ENCODE results near the gene STIM2.
A peak's percentile ranks its signal among the peaks of the same experiment; 100 is the strongest.
"Not testable (repeated sequence)": the region's sequence is repeated elsewhere in the genome, so short reads cannot be mapped to it uniquely, and the experiment has no call there.

Gene STIM2

GRCh38 chr4:26826721-26827120 is 33.9 kb upstream of the STIM2 start:
- Mint-ChIP-seq H3K9me3 (peaks cover 4% of the 10 kb centered on the region), H3K36me3 (no peaks in the 10 kb centered on the region), H3K4me3 (no peak overlapping the region), H3K27ac (no peak overlapping the region), H3K4me1 (peaks cover 14% of the 10 kb centered on the region)
- ATAC-seq (no peak), DNase-seq (ENCODE audit: low spot score in 2 of 2) (no peak)

GRCh38 chr4:26827336-26827735 is 33.3 kb upstream of the STIM2 start:
- H3K36me3 Mint-ChIP-seq; ATAC-seq; H3K9me3 Mint-ChIP-seq; H3K27ac Mint-ChIP-seq; H3K4me3 Mint-ChIP-seq; DNase-seq (ENCODE audit: low spot score in 2 of 2): not testable (repeated sequence)
- H3K4me1 Mint-ChIP-seq = peaks cover 12% of the 10 kb centered on the region

- peaks cover 2% of the 10 kb centered on the region for H3K9me3 Mint-ChIP-seq
- H3K4me1 Mint-ChIP-seq = peaks cover 7% of the 10 kb centered on the region
- H3K36me3 Mint-ChIP-seq = no peaks in the 10 kb centered on the region
- DNase-seq (ENCODE audit: low spot score in 2 of 2) (no peak), ATAC-seq (no peak)
- H3K27ac Mint-ChIP-seq = no peak overlapping the region
- no peak overlapping the region for H3K4me3 Mint-ChIP-seq
These were observed 32.8 kb upstream of the STIM2 start for GRCh38 chr4:26827798-26828197.

- ATAC-seq = no peak
- H3K27ac Mint-ChIP-seq = no peak overlapping the region
- H3K36me3 Mint-ChIP-seq = no peaks in the 10 kb centered on the region
- H3K4me3 Mint-ChIP-seq = no peak overlapping the region
- H3K4me1 Mint-ChIP-seq = no peaks in the 10 kb centered on the region
- DNase-seq (ENCODE audit: low spot score in 2 of 2) = no peak
- H3K9me3 Mint-ChIP-seq = no peaks in the 10 kb centered on the region
These were observed 31.6 kb upstream of the STIM2 start for GRCh38 chr4:26829018-26829417.

- Mint-ChIP-seq H3K4me3 (no peak overlapping the region), H3K4me1 (no peaks in the 10 kb centered on the region), H3K36me3 (no peaks in the 10 kb centered on the region), H3K27ac (no peak overlapping the region), H3K9me3 (no peaks in the 10 kb centered on the region)
- ATAC-seq (no peak), DNase-seq (ENCODE audit: low spot score in 2 of 2) (no peak)
These were observed 30.6 kb upstream of the STIM2 start for GRCh38 chr4:26830033-26830432.

- no peaks in the 10 kb centered on the region for H3K36me3 Mint-ChIP-seq
- DNase-seq (ENCODE audit: low spot score in 2 of 2) = no peak
These were observed 29.9 kb upstream of the STIM2 start for GRCh38 chr4:26830701-26831100.

GRCh38 chr4:26836539-26836938 is 24.1 kb upstream of the STIM2 start:
- H3K4me1 Mint-ChIP-seq = no peaks in the 10 kb centered on the region
- no peaks in the 10 kb centered on the region for H3K36me3 Mint-ChIP-seq
- H3K27ac Mint-ChIP-seq = no peak overlapping the region
- no peaks in the 10 kb centered on the region for H3K9me3 Mint-ChIP-seq
- ATAC-seq (no peak), DNase-seq (ENCODE audit: low spot score in 2 of 2) (no peak)
- H3K4me3 Mint-ChIP-seq = no peak overlapping the region

More at GRCh38 chr4:26830701-26831100, 29.9 kb upstream of the STIM2 start:
- Mint-ChIP-seq H3K9me3 (no peaks in the 10 kb centered on the region), H3K4me3 (no peak overlapping the region), H3K4me1 (no peaks in the 10 kb centered on the region), H3K27ac (no peak overlapping the region)
- ATAC-seq = no peak

- Mint-ChIP-seq H3K4me3 (no peak overlapping the region), H3K36me3 (no peaks in the 10 kb centered on the region), H3K4me1 (no peaks in the 10 kb centered on the region), H3K9me3 (no peaks in the 10 kb centered on the region), H3K27ac (no peak overlapping the region)
- DNase-seq (ENCODE audit: low spot score in 2 of 2) = no peak
- ATAC-seq = no peak
These were observed 22.4 kb upstream of the STIM2 start for GRCh38 chr4:26837993-26838842.

- Mint-ChIP-seq H3K4me1 (no peaks in the 10 kb centered on the region), H3K4me3 (no peak overlapping the region), H3K27ac (no peak overlapping the region), H3K9me3 (no peaks in the 10 kb centered on the region), H3K36me3 (no peaks in the 10 kb centered on the region)
- ATAC-seq = no peak
- DNase-seq (ENCODE audit: low spot score in 2 of 2) = no peak
These were observed 21.6 kb upstream of the STIM2 start for GRCh38 chr4:26839016-26839415.

GRCh38 chr4:26839534-26839951 is 21.1 kb upstream of the STIM2 start:
- Mint-ChIP-seq H3K4me1 (no peaks in the 10 kb centered on the region), H3K9me3 (no peaks in the 10 kb centered on the region), H3K36me3 (no peaks in the 10 kb centered on the region), H3K4me3 (no peak overlapping the region), H3K27ac (no peak overlapping the region)
- DNase-seq (ENCODE audit: low spot score in 2 of 2) (no peak), ATAC-seq (no peak)

GRCh38 chr4:26840786-26841185 is 19.9 kb upstream of the STIM2 start:
- DNase-seq (ENCODE audit: low spot score in 2 of 2) (no peak), ATAC-seq (no peak)
- Mint-ChIP-seq H3K4me3 (no peak overlapping the region), H3K36me3 (no peaks in the 10 kb centered on the region), H3K9me3 (no peaks in the 10 kb centered on the region), H3K27ac (no peak overlapping the region), H3K4me1 (no peaks in the 10 kb centered on the region)

GRCh38 chr4:26842911-26843310 is 17.7 kb upstream of the STIM2 start:
- no peak for ATAC-seq
- Mint-ChIP-seq H3K4me3 (no peak overlapping the region), H3K36me3 (no peaks in the 10 kb centered on the region)

GRCh38 chr4:26850528-26850927 is 10.1 kb upstream of the STIM2 start:
- Mint-ChIP-seq H3K9me3 (no peaks in the 10 kb centered on the region), H3K27ac (no peak overlapping the region), H3K4me1 (no peaks in the 10 kb centered on the region), H3K4me3 (no peak overlapping the region), H3K36me3 (no peaks in the 10 kb centered on the region)
- DNase-seq (ENCODE audit: low spot score in 2 of 2) = no peak
- no peak for ATAC-seq

More at GRCh38 chr4:26842911-26843310, 17.7 kb upstream of the STIM2 start:
- Mint-ChIP-seq H3K27ac (no peak overlapping the region), H3K9me3 (no peaks in the 10 kb centered on the region), H3K4me1 (no peaks in the 10 kb centered on the region)
- DNase-seq (ENCODE audit: low spot score in 2 of 2) = no peak

- no peak for ATAC-seq
- no peak overlapping the region for H3K27ac Mint-ChIP-seq
These were observed 9.5 kb upstream of the STIM2 start for GRCh38 chr4:26851129-26851528.

GRCh38 chr4:26854701-26855100 is 5.9 kb upstream of the STIM2 start:
- H3K9me3 Mint-ChIP-seq = no peaks in the 10 kb centered on the region
- H3K4me3 Mint-ChIP-seq = no peak overlapping the region
- no peak overlapping the region for H3K27ac Mint-ChIP-seq
- ATAC-seq (no peak), DNase-seq (ENCODE audit: low spot score in 2 of 2) (no peak)
- peaks cover 6% of the 10 kb centered on the region for H3K36me3 Mint-ChIP-seq
- H3K4me1 Mint-ChIP-seq = peaks cover 31% of the 10 kb centered on the region

More at GRCh38 chr4:26851129-26851528, 9.5 kb upstream of the STIM2 start:
- Mint-ChIP-seq H3K4me3 (no peak overlapping the region), H3K36me3 (no peaks in the 10 kb centered on the region), H3K4me1 (peaks cover 1% of the 10 kb centered on the region), H3K9me3 (no peaks in the 10 kb centered on the region)
- no peak for DNase-seq (ENCODE audit: low spot score in 2 of 2)

- Mint-ChIP-seq H3K4me1 (peaks cover 39% of the 10 kb centered on the region), H3K9me3 (no peaks in the 10 kb centered on the region), H3K36me3 (peaks cover 22% of the 10 kb centered on the region), H3K4me3 (peak overlapping the region; percentile 86), H3K27ac (peak overlapping the region; percentile 93)
- no peak for DNase-seq (ENCODE audit: low spot score in 2 of 2)
- ATAC-seq = no peak
These were observed 3.7 kb upstream of the STIM2 start for GRCh38 chr4:26856906-26857277.
